ENCODE data around the gene ITGA5. TPM values are rescaled to one million over a fixed set of nuclear protein-coding genes. Genes with fewer than 3 reads are reported as not detected.

Gene ITGA5
- total and polyA plus RNA-seq, 2 experiments from 2014 or later = 7.3 to 23.7 TPM

DNA sequence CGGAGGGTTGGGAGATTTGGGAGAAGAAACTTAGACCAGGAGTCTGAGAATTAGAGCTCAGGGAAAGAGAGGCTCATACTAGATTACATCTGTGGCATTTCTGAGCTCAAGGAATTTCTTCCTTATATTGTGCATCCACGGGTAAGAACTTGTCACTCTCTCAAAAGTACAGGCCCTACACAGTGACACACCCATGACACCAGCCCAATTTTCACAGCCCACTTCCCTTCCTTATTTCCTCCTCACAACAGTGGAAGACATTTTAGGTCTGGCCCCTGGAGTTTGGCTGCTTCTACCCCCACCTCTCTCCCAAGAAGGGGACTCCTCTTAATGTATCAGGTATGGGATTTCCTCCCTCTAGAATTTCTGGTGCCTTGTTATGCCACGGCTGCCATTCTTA is 25.3 kb downstream of the ITGA5 start:
- Mint-ChIP-seq H3K4me3 (no peak overlapping the region; the same call in 2 of the 3 replicates), H3K27ac (no peak overlapping the region), H3K36me3 (ENCODE audit: low read depth) (peaks cover 35% of the 10 kb centered on the region), H3K9me3 (no peaks in the 10 kb centered on the region), H3K4me1 (peaks cover 44% of the 10 kb centered on the region), H3K27me3 (ENCODE audit: insufficient read depth, low read depth, poor library complexity) (peaks cover 20% of the 10 kb centered on the region)
- Histone ChIP-seq H3K36me3 (ENCODE audit: insufficient read depth) (0 out of 2 replicates have a peak, but pooled peaks cover 5% of the 10 kb centered on the region), H3K4me2 (peak overlapping the region; percentile 60), H3K27me3 (ENCODE audit: insufficient read depth) (peaks cover 15% of the 10 kb centered on the region), H3K4me3 (0 out of 2 replicates have a peak overlapping the region, but pooled peaks have one; percentile 24), H3K27ac (ENCODE audit: low read depth) (no peak overlapping the region), H3K4me1 (ENCODE audit: insufficient read depth) (peaks cover 40% of the 10 kb centered on the region), H4K20me1 (replicated peaks; ENCODE audit: insufficient read depth) (no peaks in the 10 kb centered on the region; the same call in 1 of the 2 replicates), H2AFZ (no peak overlapping the region), H3F3A (replicated peaks; ENCODE audit: low read depth) (peaks cover 5% of the 10 kb centered on the region; the same call in 1 of the 2 replicates), H3K79me2 (replicated peaks; ENCODE audit: insufficient read depth) (no peaks in the 10 kb centered on the region), H3K9me2 (ENCODE audit: insufficient read depth) (0 out of 2 replicates have a peak, but pooled peaks cover 9% of the 10 kb centered on the region)
- ATAC-seq (no peak), DNase-seq (ENCODE audit: low spot score) (no peak)
- TF ChIP-seq EZH2 (IDR thresholded peaks at IDR 0.05; ENCODE audit: low read depth, unreplicated experiment) = no peak
- TF ChIP-seq, protein P1, sequence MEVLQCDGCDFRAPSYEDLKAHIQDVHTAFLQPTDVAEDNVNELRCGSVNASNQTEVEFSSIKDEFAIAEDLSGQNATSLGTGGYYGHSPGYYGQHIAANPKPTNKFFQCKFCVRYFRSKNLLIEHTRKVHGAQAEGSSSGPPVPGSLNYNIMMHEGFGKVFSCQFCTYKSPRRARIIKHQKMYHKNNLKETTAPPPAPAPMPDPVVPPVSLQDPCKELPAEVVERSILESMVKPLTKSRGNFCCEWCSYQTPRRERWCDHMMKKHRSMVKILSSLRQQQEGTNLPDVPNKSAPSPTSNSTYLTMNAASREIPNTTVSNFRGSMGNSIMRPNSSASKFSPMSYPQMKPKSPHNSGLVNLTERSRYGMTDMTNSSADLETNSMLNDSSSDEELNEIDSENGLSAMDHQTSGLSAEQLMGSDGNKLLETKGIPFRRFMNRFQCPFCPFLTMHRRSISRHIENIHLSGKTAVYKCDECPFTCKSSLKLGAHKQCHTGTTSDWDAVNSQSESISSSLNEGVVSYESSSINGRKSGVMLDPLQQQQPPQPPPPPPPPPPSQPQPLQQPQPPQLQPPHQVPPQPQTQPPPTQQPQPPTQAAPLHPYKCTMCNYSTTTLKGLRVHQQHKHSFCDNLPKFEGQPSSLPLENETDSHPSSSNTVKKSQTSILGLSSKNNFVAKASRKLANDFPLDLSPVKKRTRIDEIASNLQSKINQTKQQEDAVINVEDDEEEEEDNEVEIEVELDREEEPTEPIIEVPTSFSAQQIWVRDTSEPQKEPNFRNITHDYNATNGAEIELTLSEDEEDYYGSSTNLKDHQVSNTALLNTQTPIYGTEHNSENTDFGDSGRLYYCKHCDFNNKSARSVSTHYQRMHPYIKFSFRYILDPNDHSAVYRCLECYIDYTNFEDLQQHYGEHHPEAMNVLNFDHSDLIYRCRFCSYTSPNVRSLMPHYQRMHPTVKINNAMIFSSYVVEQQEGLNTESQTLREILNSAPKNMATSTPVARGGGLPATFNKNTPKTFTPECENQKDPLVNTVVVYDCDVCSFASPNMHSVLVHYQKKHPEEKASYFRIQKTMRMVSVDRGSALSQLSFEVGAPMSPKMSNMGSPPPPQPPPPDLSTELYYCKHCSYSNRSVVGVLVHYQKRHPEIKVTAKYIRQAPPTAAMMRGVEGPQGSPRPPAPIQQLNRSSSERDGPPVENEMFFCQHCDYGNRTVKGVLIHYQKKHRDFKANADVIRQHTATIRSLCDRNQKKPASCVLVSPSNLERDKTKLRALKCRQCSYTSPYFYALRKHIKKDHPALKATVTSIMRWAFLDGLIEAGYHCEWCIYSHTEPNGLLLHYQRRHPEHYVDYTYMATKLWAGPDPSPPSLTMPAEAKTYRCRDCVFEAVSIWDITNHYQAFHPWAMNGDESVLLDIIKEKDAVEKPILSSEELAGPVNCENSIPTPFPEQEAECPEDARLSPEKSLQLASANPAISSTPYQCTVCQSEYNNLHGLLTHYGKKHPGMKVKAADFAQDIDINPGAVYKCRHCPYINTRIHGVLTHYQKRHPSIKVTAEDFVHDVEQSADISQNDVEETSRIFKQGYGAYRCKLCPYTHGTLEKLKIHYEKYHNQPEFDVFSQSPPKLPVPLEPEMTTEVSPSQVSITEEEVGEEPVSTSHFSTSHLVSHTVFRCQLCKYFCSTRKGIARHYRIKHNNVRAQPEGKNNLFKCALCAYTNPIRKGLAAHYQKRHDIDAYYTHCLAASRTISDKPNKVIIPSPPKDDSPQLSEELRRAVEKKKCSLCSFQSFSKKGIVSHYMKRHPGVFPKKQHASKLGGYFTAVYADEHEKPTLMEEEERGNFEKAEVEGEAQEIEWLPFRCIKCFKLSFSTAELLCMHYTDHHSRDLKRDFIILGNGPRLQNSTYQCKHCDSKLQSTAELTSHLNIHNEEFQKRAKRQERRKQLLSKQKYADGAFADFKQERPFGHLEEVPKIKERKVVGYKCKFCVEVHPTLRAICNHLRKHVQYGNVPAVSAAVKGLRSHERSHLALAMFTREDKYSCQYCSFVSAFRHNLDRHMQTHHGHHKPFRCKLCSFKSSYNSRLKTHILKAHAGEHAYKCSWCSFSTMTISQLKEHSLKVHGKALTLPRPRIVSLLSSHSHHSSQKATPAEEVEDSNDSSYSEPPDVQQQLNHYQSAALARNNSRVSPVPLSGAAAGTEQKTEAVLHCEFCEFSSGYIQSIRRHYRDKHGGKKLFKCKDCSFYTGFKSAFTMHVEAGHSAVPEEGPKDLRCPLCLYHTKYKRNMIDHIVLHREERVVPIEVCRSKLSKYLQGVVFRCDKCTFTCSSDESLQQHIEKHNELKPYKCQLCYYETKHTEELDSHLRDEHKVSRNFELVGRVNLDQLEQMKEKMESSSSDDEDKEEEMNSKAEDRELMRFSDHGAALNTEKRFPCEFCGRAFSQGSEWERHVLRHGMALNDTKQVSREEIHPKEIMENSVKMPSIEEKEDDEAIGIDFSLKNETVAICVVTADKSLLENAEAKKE (CRISPR knock-in tag; IDR thresholded peaks at IDR 0.05) = no peak
- no peak for TF ChIP-seq ZNF331 (CRISPR knock-in tag; IDR thresholded peaks at IDR 0.05; ENCODE audit: low read depth)
- TF ChIP-seq STAT1 (IDR thresholded peaks at IDR 0.05; ENCODE audit: unreplicated experiment) = no peak
- no peak for TF ChIP-seq EZH2phosphoT487 (IDR thresholded peaks at IDR 0.05; ENCODE audit: unreplicated experiment)
- TF ChIP-seq, protein P2, sequence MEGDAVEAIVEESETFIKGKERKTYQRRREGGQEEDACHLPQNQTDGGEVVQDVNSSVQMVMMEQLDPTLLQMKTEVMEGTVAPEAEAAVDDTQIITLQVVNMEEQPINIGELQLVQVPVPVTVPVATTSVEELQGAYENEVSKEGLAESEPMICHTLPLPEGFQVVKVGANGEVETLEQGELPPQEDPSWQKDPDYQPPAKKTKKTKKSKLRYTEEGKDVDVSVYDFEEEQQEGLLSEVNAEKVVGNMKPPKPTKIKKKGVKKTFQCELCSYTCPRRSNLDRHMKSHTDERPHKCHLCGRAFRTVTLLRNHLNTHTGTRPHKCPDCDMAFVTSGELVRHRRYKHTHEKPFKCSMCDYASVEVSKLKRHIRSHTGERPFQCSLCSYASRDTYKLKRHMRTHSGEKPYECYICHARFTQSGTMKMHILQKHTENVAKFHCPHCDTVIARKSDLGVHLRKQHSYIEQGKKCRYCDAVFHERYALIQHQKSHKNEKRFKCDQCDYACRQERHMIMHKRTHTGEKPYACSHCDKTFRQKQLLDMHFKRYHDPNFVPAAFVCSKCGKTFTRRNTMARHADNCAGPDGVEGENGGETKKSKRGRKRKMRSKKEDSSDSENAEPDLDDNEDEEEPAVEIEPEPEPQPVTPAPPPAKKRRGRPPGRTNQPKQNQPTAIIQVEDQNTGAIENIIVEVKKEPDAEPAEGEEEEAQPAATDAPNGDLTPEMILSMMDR (conservative IDR thresholded peaks at IDR 0.05; ENCODE audit: low read depth in 2 of 2) = no peak
- TF ChIP-seq NANOG (IDR thresholded peaks at IDR 0.05; ENCODE audit: borderline replicate concordance) = no peak
- no peak for TF ChIP-seq CREB1 (CRISPR knock-in tag; IDR thresholded peaks at IDR 0.05; ENCODE audit: low read depth)
- TF ChIP-seq ZNF114 (CRISPR knock-in tag; IDR thresholded peaks at IDR 0.05) = no peak
- TF ChIP-seq, protein P3, sequence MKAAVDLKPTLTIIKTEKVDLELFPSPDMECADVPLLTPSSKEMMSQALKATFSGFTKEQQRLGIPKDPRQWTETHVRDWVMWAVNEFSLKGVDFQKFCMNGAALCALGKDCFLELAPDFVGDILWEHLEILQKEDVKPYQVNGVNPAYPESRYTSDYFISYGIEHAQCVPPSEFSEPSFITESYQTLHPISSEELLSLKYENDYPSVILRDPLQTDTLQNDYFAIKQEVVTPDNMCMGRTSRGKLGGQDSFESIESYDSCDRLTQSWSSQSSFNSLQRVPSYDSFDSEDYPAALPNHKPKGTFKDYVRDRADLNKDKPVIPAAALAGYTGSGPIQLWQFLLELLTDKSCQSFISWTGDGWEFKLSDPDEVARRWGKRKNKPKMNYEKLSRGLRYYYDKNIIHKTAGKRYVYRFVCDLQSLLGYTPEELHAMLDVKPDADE (IDR thresholded peaks at IDR 0.05) = no peak
- TF ChIP-seq POLR2AphosphoS5 (IDR thresholded peaks at IDR 0.05; ENCODE audit: low read depth) = no peak
- TF ChIP-seq, protein P4, sequence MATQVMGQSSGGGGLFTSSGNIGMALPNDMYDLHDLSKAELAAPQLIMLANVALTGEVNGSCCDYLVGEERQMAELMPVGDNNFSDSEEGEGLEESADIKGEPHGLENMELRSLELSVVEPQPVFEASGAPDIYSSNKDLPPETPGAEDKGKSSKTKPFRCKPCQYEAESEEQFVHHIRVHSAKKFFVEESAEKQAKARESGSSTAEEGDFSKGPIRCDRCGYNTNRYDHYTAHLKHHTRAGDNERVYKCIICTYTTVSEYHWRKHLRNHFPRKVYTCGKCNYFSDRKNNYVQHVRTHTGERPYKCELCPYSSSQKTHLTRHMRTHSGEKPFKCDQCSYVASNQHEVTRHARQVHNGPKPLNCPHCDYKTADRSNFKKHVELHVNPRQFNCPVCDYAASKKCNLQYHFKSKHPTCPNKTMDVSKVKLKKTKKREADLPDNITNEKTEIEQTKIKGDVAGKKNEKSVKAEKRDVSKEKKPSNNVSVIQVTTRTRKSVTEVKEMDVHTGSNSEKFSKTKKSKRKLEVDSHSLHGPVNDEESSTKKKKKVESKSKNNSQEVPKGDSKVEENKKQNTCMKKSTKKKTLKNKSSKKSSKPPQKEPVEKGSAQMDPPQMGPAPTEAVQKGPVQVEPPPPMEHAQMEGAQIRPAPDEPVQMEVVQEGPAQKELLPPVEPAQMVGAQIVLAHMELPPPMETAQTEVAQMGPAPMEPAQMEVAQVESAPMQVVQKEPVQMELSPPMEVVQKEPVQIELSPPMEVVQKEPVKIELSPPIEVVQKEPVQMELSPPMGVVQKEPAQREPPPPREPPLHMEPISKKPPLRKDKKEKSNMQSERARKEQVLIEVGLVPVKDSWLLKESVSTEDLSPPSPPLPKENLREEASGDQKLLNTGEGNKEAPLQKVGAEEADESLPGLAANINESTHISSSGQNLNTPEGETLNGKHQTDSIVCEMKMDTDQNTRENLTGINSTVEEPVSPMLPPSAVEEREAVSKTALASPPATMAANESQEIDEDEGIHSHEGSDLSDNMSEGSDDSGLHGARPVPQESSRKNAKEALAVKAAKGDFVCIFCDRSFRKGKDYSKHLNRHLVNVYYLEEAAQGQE (IDR thresholded peaks at IDR 0.05; ENCODE audit: unreplicated experiment) = no peak
- no peak for TF ChIP-seq JUNB (IDR thresholded peaks at IDR 0.05; ENCODE audit: unreplicated experiment)
